ENCODE data around the gene ATP6V1F. TPM values are rescaled to one million over a fixed set of nuclear protein-coding genes. Genes with fewer than 3 reads are reported as not detected.

The ATP6V1F gene
- total RNA-seq, 2 experiments from 2014 or later, result 49.6 to 54.3 TPM

GRCh38 chr7:128860158-128861073, 2.2 kb upstream of the ATP6V1F start:
- no peak overlapping the region for H3K27ac ChIP-seq (ENCODE audit: low read depth in 1 of 2, low read length in 2 of 2)

DNA sequence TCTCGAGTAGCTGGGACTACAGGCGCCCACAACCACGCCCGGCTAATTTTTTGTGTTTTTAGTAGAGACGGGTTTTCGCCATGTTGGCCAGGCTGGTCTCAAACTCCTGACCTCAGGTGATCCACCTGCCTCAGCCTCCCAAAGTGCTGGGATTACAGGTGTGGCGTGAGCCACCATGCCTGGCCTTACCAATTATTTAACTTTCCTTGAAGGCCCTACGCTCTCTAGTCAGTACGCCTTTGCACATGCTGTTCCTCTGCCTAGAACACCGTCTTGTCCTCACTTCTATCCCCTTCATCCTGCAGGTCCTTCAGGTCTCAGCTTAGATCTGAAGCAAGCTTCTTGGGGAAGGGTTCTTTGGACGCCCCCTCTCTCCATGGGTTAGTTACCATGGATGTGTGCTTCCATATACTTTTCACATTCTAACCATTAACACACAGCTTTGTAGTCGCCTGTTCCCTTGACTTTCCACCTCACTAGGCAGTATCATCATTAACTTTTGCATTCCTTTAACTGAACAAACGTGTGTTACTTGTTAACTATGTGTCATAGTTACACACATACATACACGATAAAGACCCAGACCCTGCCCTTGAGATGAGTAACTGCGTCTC, 592 bp upstream of the ATP6V1F start:
- Histone ChIP-seq H3K4me1 (ENCODE audit: insufficient read depth, low read length) (peaks cover 27% of the 10 kb centered on the region), H3K4me3 (ENCODE audit: low read length) (peak overlapping the region; percentile 87), H3K27me3 (ENCODE audit: control insufficient read depth in 1 of 2, insufficient read depth in 2 of 2, low read length in 2 of 2) (no peaks in the 10 kb centered on the region), H3K27ac (ENCODE audit: low read depth in 1 of 2, low read length in 2 of 2) (peak overlapping the region in 1 of 2 donors; percentile 62), H3K36me3 (ENCODE audit: insufficient read depth, low read length) (peaks cover 15% of the 10 kb centered on the region), H3K9me3 (ENCODE audit: control insufficient read depth in 1 of 2, insufficient read depth in 1 of 2, low read length in 2 of 2) (no peaks in the 10 kb centered on the region)
- Mint-ChIP-seq H3K36me3 (ENCODE audit: low read depth) (peaks cover 17% of the 10 kb centered on the region), H3K4me3 (peak overlapping the region; percentile 99), H3K27me3 (no peaks in the 10 kb centered on the region), H3K4me1 (ENCODE audit: low read depth) (peaks cover 37% of the 10 kb centered on the region), H3K27ac (peak overlapping the region; percentile 81), H3K9me3 (no peaks in the 10 kb centered on the region)
- ATAC-seq (ENCODE audit: poor library complexity), result no peak
- TF ChIP-seq, protein P1, sequence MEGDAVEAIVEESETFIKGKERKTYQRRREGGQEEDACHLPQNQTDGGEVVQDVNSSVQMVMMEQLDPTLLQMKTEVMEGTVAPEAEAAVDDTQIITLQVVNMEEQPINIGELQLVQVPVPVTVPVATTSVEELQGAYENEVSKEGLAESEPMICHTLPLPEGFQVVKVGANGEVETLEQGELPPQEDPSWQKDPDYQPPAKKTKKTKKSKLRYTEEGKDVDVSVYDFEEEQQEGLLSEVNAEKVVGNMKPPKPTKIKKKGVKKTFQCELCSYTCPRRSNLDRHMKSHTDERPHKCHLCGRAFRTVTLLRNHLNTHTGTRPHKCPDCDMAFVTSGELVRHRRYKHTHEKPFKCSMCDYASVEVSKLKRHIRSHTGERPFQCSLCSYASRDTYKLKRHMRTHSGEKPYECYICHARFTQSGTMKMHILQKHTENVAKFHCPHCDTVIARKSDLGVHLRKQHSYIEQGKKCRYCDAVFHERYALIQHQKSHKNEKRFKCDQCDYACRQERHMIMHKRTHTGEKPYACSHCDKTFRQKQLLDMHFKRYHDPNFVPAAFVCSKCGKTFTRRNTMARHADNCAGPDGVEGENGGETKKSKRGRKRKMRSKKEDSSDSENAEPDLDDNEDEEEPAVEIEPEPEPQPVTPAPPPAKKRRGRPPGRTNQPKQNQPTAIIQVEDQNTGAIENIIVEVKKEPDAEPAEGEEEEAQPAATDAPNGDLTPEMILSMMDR (IDR thresholded peaks at IDR 0.05), result no peak
- ChIA-PET POLR2A (interaction anchor here (1.0 to 2.1 kb wide), 6 partner anchors 19 to 302 kb away, joined by 3 to 10 read pairs (median 4); partner anchors contain the start of gene CALU), CTCF (interaction anchor here (0.9 to 3.8 kb wide), 3 partner anchors 20 to 229 kb away, joined by 3 to 45 read pairs (median 4); no protein-coding TSS in a partner anchor)
- DNase-seq, result no peak
- intact Hi-C loops (cut with DNase I, micrococcal nuclease), result loop anchor here (2.0 to 10.0 kb wide), 5 partner anchors 21 to 1210 kb away; partner anchors contain the start of genes CALU (in 1 of the 2), CCDC136 (in 1 of the 2), SND1 (in 1 of the 2) and STRIP2 (in 1 of the 2)

More at GRCh38 chr7:128860158-128861073, 2.2 kb upstream of the ATP6V1F start:
- CTCF ChIA-PET, result interaction anchor here (1.2 to 1.5 kb wide), 2 partner anchors 18 to 23 kb away, joined by 4 to 6 read pairs; no protein-coding TSS in a partner anchor
- no peaks in the 10 kb centered on the region for H3K27me3 Mint-ChIP-seq
- H3K27me3 ChIP-seq (ENCODE audit: control insufficient read depth in 1 of 2, insufficient read depth in 2 of 2, low read length in 2 of 2), result no peaks in the 10 kb centered on the region
- intact Hi-C loops (cut with DNase I, micrococcal nuclease), result loop anchor here in 1 of 2 experiments (5.0 to 10.0 kb wide), 3 partner anchors 123 to 1208 kb away; partner anchors contain the start of genes CALU, SND1 and STRIP2
- TF ChIP-seq, protein P1 (IDR thresholded peaks at IDR 0.05), result no peak
- H3K9me3 ChIP-seq (ENCODE audit: control insufficient read depth in 1 of 2, insufficient read depth in 1 of 2, low read length in 2 of 2), result no peaks in the 10 kb centered on the region
- H3K4me1 ChIP-seq (ENCODE audit: insufficient read depth, low read length), result peaks cover 27% of the 10 kb centered on the region
- peak overlapping the region; percentile 7 for H3K4me3 Mint-ChIP-seq
- POLR2A ChIA-PET, result no interaction called here
- DNase-seq (no peak), ATAC-seq (ENCODE audit: poor library complexity) (no peak)
- H3K27ac Mint-ChIP-seq, result no peak overlapping the region
- H3K9me3 Mint-ChIP-seq, result no peaks in the 10 kb centered on the region
- H3K4me3 ChIP-seq (ENCODE audit: low read length), result no peak overlapping the region
- H3K4me1 Mint-ChIP-seq (ENCODE audit: low read depth), result peaks cover 27% of the 10 kb centered on the region
- H3K36me3 Mint-ChIP-seq (ENCODE audit: low read depth), result peaks cover 12% of the 10 kb centered on the region
- peaks cover 9% of the 10 kb centered on the region for H3K36me3 ChIP-seq (ENCODE audit: insufficient read depth, low read length)

DNA sequence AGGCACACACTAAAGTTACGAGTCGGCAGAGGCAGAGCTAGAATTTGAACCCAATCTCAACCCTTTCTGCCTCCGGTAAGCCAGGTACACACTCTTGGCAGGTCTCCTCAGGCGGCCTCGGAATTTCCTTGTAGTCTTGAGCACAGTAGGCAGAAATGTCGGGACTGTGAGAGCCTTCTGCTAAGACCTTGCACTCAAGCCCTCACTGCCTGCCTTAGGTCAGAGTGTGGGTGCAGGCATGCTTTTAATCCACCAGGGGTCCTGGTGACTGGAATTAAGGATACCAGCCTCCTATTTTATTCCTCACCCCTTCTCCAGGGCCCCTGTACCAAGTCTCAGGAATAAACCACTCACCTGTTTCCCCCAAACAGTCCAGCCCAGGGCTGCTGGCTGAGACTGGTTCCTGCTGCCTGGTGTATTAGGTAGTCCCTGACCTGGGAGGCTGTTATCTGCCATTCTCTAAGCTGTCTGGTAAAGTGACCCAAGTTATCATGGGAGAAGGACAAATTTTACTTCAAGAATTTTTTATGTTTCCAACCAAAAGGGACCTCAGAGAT, 855 bp downstream of the ATP6V1F start:
- ChIA-PET POLR2A (interaction anchor here (0.6 to 2.1 kb wide), 7 partner anchors 15 to 520 kb away, joined by 3 to 10 read pairs (median 4); partner anchors contain the start of genes CALU and RBM28), CTCF (interaction anchor here (0.9 to 3.8 kb wide), 3 partner anchors 18 to 355 kb away, joined by 3 to 45 read pairs (median 4); no protein-coding TSS in a partner anchor)
- Mint-ChIP-seq H3K27ac (peak overlapping the region; percentile 81), H3K36me3 (ENCODE audit: low read depth) (peaks cover 17% of the 10 kb centered on the region), H3K4me3 (peak overlapping the region; percentile 99), H3K4me1 (ENCODE audit: low read depth) (peaks cover 40% of the 10 kb centered on the region), H3K27me3 (no peaks in the 10 kb centered on the region), H3K9me3 (no peaks in the 10 kb centered on the region)
- Histone ChIP-seq H3K4me1 (ENCODE audit: insufficient read depth, low read length) (peaks cover 30% of the 10 kb centered on the region), H3K36me3 (ENCODE audit: insufficient read depth, low read length) (peaks cover 15% of the 10 kb centered on the region), H3K27ac (ENCODE audit: low read depth in 1 of 2, low read length in 2 of 2) (peak overlapping the region; percentile 62 to 77), H3K4me3 (ENCODE audit: low read length) (peak overlapping the region; percentile 87), H3K9me3 (ENCODE audit: control insufficient read depth in 1 of 2, insufficient read depth in 1 of 2, low read length in 2 of 2) (no peaks in the 10 kb centered on the region), H3K27me3 (ENCODE audit: control insufficient read depth in 1 of 2, insufficient read depth in 2 of 2, low read length in 2 of 2) (no peaks in the 10 kb centered on the region)
- ATAC-seq (ENCODE audit: poor library complexity) (peak; percentile 39), DNase-seq (peak in 13 of 14 experiments; percentile 17 to 73 (median 33))
- TF ChIP-seq, protein P1 (IDR thresholded peaks at IDR 0.05), result peak; percentile 32
- intact Hi-C loops (cut with DNase I, micrococcal nuclease), result loop anchor here (2.0 to 10.0 kb wide), 5 partner anchors 19 to 1211 kb away; partner anchors contain the start of genes CALU (in 1 of the 2), CCDC136 (in 1 of the 2), SND1 (in 1 of the 2) and STRIP2 (in 1 of the 2)
